ENCODE measurements around the gene CCNG2. TPM values are rescaled to one million over a fixed set of nuclear protein-coding genes. Genes with fewer than 3 reads are reported as not detected.

Gene CCNG2
- total and polyA plus RNA-seq, 2 of the 13 experiments (the other 11 are each of a cell fraction or from before 2014, with no cell fraction given): 3.9 to 11.5 TPM

DNA sequence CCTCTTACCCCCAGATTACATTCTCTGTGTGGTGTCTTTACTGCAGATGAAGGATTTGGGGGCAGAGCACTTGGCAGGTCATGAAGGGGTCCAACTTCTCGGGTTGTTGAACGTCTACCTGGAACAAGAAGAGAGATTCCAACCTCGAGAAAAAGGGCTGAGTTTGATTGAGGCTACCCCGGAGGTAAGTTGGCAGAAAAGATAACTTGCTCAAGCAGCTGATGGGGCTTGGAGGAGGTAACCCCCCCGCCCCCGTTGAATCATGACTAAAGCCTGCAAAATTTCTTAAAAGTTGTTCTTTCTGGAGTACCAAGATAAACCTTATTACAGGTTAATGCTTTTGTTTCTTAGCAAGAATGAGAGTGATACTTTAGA lies 1.5 kb downstream of the CCNG2 start:
- intact Hi-C loops (cut with micrococcal nuclease; ENCODE audit: unreplicated experiment): loop anchor here (5.0 kb wide), 1 partner anchor 44 kb away; no protein-coding TSS in a partner anchor
- in situ Hi-C loops (cut with HindIII; ENCODE audit: extremely low pct_ligation_motif_present, low pct_unique_long_range_greater_than_20kb): loop anchor here (5.0 kb wide), 1 partner anchor 81 kb away; the partner anchor contains the start of gene CCNI
- DNase-seq (ENCODE audit: low spot score): no peak
- Histone ChIP-seq H3K36me3 (replicated peaks in 1 of 2; ENCODE audit: control insufficient read depth in 1 of 2, insufficient read depth in 2 of 2, low read length in 2 of 2) (peaks cover 4 to 31% of the 10 kb centered on the region in 2 experiments), H3K27ac (ENCODE audit: extremely low read length, insufficient read depth, low read length) (peak overlapping the region; percentile 93), H3K27me3 (ENCODE audit: control insufficient read depth in 1 of 2, insufficient read depth in 2 of 2, low read length in 2 of 2) (no peaks in the 10 kb centered on the region; a peak in 1 of 5 replicates), H3K4me3 (replicated peaks in 1 of 3; ENCODE audit: insufficient read depth in 1 of 3, low read depth in 2 of 3, low read length in 3 of 3) (peak overlapping the region; percentile 88 to 99 (median 99)), H2AFZ (ENCODE audit: low read length) (no peak overlapping the region), H3K4me1 (ENCODE audit: insufficient read depth, low read length) (peaks cover 27% of the 10 kb centered on the region), H4K20me1 (ENCODE audit: insufficient read depth, low read length) (no peaks in the 10 kb centered on the region), H3K4me2 (ENCODE audit: low read depth, low read length) (peak overlapping the region; percentile 88), H3K79me2 (ENCODE audit: insufficient read depth, low read length) (peaks cover 6% of the 10 kb centered on the region), H3K9me3 (ENCODE audit: low read length) (no peaks in the 10 kb centered on the region), H3K9ac (ENCODE audit: insufficient read depth, low read depth, low read length) (peak overlapping the region; percentile 90)
- ATAC-seq: no peak
- no peak for FAIRE-seq
- CTCF ChIA-PET (ENCODE audit: low intra/inter-chr PET ratio, low total read pairs): no interaction called here
- POLR2A ChIA-PET: interaction anchor here (0.6 kb wide), 1 partner anchor 82 kb away, joined by 3 read pairs; no protein-coding TSS in a partner anchor
- 38% methylated on average over 6 of the region's 6 CpGs for WGBS (ENCODE audit: low lambda C conversion rate)
- 0 out of 2 replicates have a peak, but pooled peaks have one; percentile 10 for TF ChIP-seq ZNF567 (CRISPR knock-in tag; IDR thresholded peaks at IDR 0.05; ENCODE audit: borderline replicate concordance)
- TF ChIP-seq, protein P1, sequence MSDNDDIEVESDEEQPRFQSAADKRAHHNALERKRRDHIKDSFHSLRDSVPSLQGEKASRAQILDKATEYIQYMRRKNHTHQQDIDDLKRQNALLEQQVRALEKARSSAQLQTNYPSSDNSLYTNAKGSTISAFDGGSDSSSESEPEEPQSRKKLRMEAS (IDR thresholded peaks at IDR 0.05): 0 out of 2 replicates have a peak, but pooled peaks have one; percentile 1
- TF ChIP-seq TGIF2 (CRISPR knock-in tag; IDR thresholded peaks at IDR 0.05): no peak
- TF ChIP-seq GABPA (IDR thresholded peaks at IDR 0.05; ENCODE audit: low read depth, low read length): no peak
- TF ChIP-seq GABPA (CRISPR knock-in tag; IDR thresholded peaks at IDR 0.05; ENCODE audit: low read depth): no peak
- no TSS peak for BruUV-seq (replicated peaks)

DNA sequence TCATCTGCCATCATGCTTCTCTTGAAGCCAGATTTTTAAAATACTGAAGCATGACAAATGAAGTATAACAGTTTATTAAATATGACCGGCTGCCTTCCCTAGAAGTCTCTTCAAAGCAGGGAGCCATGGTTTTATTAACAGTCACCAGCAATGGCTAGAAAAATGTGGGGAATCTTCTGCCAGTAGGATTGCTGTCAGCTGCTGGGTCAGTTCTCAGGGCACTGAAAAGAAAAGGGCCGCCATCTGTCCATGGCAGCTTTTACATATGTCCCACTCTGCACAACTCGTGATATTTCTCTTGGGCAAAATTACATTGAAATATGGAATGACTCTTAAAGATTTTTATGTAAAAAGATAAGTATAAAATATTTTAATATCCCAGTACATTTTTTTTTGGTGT lies 2.8 kb downstream of the CCNG2 start:
- TF ChIP-seq ZFAT (CRISPR knock-in tag; conservative IDR thresholded peaks at IDR 0.05): no peak
- TF ChIP-seq TCF7 (IDR thresholded peaks at IDR 0.05; ENCODE audit: low read depth): no peak
- no peak for TF ChIP-seq ZNF432 (CRISPR knock-in tag; IDR thresholded peaks at IDR 0.05; ENCODE audit: borderline replicate concordance)
- TF ChIP-seq, protein P2, sequence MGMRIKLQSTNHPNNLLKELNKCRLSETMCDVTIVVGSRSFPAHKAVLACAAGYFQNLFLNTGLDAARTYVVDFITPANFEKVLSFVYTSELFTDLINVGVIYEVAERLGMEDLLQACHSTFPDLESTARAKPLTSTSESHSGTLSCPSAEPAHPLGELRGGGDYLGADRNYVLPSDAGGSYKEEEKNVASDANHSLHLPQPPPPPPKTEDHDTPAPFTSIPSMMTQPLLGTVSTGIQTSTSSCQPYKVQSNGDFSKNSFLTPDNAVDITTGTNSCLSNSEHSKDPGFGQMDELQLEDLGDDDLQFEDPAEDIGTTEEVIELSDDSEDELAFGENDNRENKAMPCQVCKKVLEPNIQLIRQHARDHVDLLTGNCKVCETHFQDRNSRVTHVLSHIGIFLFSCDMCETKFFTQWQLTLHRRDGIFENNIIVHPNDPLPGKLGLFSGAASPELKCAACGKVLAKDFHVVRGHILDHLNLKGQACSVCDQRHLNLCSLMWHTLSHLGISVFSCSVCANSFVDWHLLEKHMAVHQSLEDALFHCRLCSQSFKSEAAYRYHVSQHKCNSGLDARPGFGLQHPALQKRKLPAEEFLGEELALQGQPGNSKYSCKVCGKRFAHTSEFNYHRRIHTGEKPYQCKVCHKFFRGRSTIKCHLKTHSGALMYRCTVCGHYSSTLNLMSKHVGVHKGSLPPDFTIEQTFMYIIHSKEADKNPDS (CRISPR knock-in tag; IDR thresholded peaks at IDR 0.05): no peak
- Histone ChIP-seq H3K79me2 (ENCODE audit: insufficient read depth, low read length) (peaks cover 6% of the 10 kb centered on the region), H3K9ac (ENCODE audit: insufficient read depth, low read depth, low read length) (no peak overlapping the region), H4K20me1 (ENCODE audit: insufficient read depth, low read length) (no peaks in the 10 kb centered on the region), H3K36me3 (replicated peaks in 1 of 2; ENCODE audit: control insufficient read depth in 1 of 2, insufficient read depth in 2 of 2, low read length in 2 of 2) (peaks cover 6 to 40% of the 10 kb centered on the region in 2 experiments), H3K4me1 (ENCODE audit: insufficient read depth, low read length) (peaks cover 27% of the 10 kb centered on the region), H3K9me3 (ENCODE audit: low read length) (no peaks in the 10 kb centered on the region), H3K27ac (ENCODE audit: extremely low read length, insufficient read depth, low read length) (no peak overlapping the region), H3K4me2 (ENCODE audit: low read depth, low read length) (no peak overlapping the region), H3K4me3 (replicated peaks in 1 of 3; ENCODE audit: insufficient read depth in 1 of 3, low read depth in 2 of 3, low read length in 3 of 3) (no peak overlapping the region), H3K27me3 (ENCODE audit: control insufficient read depth in 1 of 2, insufficient read depth in 2 of 2, low read length in 2 of 2) (no peaks in the 10 kb centered on the region), H2AFZ (ENCODE audit: low read length) (no peak overlapping the region)
- POLR2A ChIA-PET: no interaction called here
- CTCF ChIA-PET (ENCODE audit: low intra/inter-chr PET ratio, low total read pairs): no interaction called here
- no TSS peak for BruUV-seq (replicated peaks)
- DNase-seq (ENCODE audit: low spot score) (no peak), FAIRE-seq (no peak), ATAC-seq (no peak)
- WGBS (ENCODE audit: low lambda C conversion rate): 92% methylated on average over 3 of the region's 3 CpGs
- in situ Hi-C loops (cut with HindIII; ENCODE audit: extremely low pct_ligation_motif_present, low pct_unique_long_range_greater_than_20kb): loop anchor here (5.0 kb wide), 1 partner anchor 83 kb away; the partner anchor contains the start of gene CCNI
- intact Hi-C loops (cut with micrococcal nuclease; ENCODE audit: unreplicated experiment): loop anchor here (5.0 kb wide), 1 partner anchor 42 kb away; no protein-coding TSS in a partner anchor

Data from HepG2 (cell line).